IMR-90 (cell line): ENCODE data around the gene LRP11. TPM values are rescaled to one million over a fixed set of nuclear protein-coding genes. Genes with fewer than 3 reads are reported as not detected.
"Not testable (repeated sequence)": the region's sequence is repeated elsewhere in the genome, so short reads cannot be mapped to it uniquely, and the experiment has no call there.

Experiments used
- ATAC-seq: fragments of 200-7000 bp; cut with Tn5 transposase; 2 replicates; pipeline ENCODE4 v1.9.1; 2020; ENCODE audit warnings: low read depth, mild to moderate bottlenecking, moderate library complexity
- BruUV-seq: library from RNA; stranded (reverse); fragments of 400-500 nt; replicated peaks from 2 replicates; lab custom pipeline; 2021; lab: Mats Ljungman, UMichigan
- CTCF ChIA-PET: fragments of 300-600 bp; formaldehyde crosslinking; extraction: SDS; loops from one replicate; lab custom pipeline; 2021; ENCODE audit warnings: antibody characterized with exemption; lab: Yijun Ruan, JAX
- POLR2A ChIA-PET: fragments of 300-600 bp; sonication (Branson Sonifier 250); formaldehyde crosslinking; loops from one replicate; lab custom pipeline; 2022; ENCODE audit warnings: antibody characterized with exemption; ENCODE audit not compliant: unreplicated experiment; lab: Charles Lee
- DNase-seq: peaks from one replicate; pipeline ENCODE4 v3.0.0; 2013
- H2AFZ ChIP-seq: replicated peaks from 2 replicates; pipeline ENCODE3; 2013; ENCODE audit warnings: low read length, mild to moderate bottlenecking; ENCODE audit not compliant: poor library complexity
- H2AK5ac ChIP-seq: 2 replicates; pipeline ENCODE4 v1.6.1; 2013; ENCODE audit warnings: low read depth, low read length, inconsistent platforms
- H2AK9ac ChIP-seq: replicated peaks from 2 replicates; pipeline ENCODE3; 2013; ENCODE audit warnings: mild to moderate bottlenecking, low read depth, low read length, moderate library complexity; ENCODE audit not compliant: poor library complexity
- H2BK120ac ChIP-seq: 2 replicates; pipeline ENCODE4 v1.6.1; 2013; ENCODE audit warnings: low read depth, low read length, inconsistent platforms
- H2BK15ac ChIP-seq: 3 replicates; pipeline ENCODE4 v1.6.1; 2013; ENCODE audit warnings: low read depth, low read length, inconsistent platforms
- H2BK20ac ChIP-seq: 2 replicates; pipeline ENCODE4 v1.6.1; 2013; ENCODE audit warnings: low read depth, mild to moderate bottlenecking, inconsistent platforms, low read length, moderate library complexity
- H2BK5ac ChIP-seq: 2 replicates; pipeline ENCODE4 v1.6.1; 2013; ENCODE audit warnings: mild to moderate bottlenecking, low read depth, low read length, inconsistent platforms; ENCODE audit not compliant: poor library complexity, severe bottlenecking
- H3K14ac ChIP-seq: replicated peaks from 2 replicates; pipeline ENCODE4 v1.6.1; 2013; ENCODE audit warnings: low read depth, low read length, inconsistent platforms
- H3K18ac ChIP-seq: 2 replicates; pipeline ENCODE4 v1.6.1; 2013; ENCODE audit warnings: low read depth, low read length, control low read depth
- H3K23ac ChIP-seq: 2 replicates; pipeline ENCODE4 v1.6.1; 2013; ENCODE audit warnings: low read depth, low read length, inconsistent platforms
- H3K27ac ChIP-seq: 2 replicates; pipeline ENCODE4 v1.5.1; 2013; ENCODE audit warnings: mild to moderate bottlenecking, control low read depth, low read length; ENCODE audit not compliant: insufficient read depth
- H3K27me3 ChIP-seq: 2 replicates; pipeline ENCODE4 v1.6.1; 2013; ENCODE audit warnings: low read length; ENCODE audit not compliant: control insufficient read depth, insufficient read depth
- H3K36me3 ChIP-seq: 2 replicates; pipeline ENCODE4 v1.6.1; 2013; ENCODE audit warnings: low read length, mixed read lengths; ENCODE audit not compliant: control insufficient read depth, insufficient read depth
- H3K4ac ChIP-seq: 2 replicates; pipeline ENCODE4 v1.6.1; 2013; ENCODE audit warnings: low read depth, low read length, inconsistent platforms
- H3K4me1 ChIP-seq: 2 replicates; pipeline ENCODE4 v1.6.1; 2013; ENCODE audit warnings: low read length, mixed read lengths; ENCODE audit not compliant: control insufficient read depth, insufficient read depth
- H3K4me2 ChIP-seq: 2 replicates; pipeline ENCODE4 v1.6.1; 2013; ENCODE audit warnings: low read depth, mild to moderate bottlenecking, control low read depth, low read length, moderate library complexity
- H3K4me3 ChIP-seq: 2 replicates; pipeline ENCODE4 v1.5.1; 2013; ENCODE audit warnings: low read depth, mild to moderate bottlenecking, control low read depth, low read length, moderate library complexity; ENCODE audit not compliant: insufficient read depth
- H3K56ac ChIP-seq: 2 replicates; pipeline ENCODE4 v1.6.1; 2013; ENCODE audit warnings: low read length, inconsistent platforms; ENCODE audit not compliant: insufficient read depth; ENCODE audit errors: extremely low read depth
- H3K79me1 ChIP-seq, 2 experiments: 2 replicates each; pipeline ENCODE4 v1.6.1; 2013; ENCODE audit warnings: low read length in 2 of 2, inconsistent platforms in 1 of 2, low read depth in 1 of 2
- H3K9ac ChIP-seq: 2 replicates; pipeline ENCODE4 v1.6.1; 2013; ENCODE audit warnings: low read depth, low read length, control low read depth
- H3K9me1 ChIP-seq: 2 replicates; pipeline ENCODE4 v1.6.1; 2013; ENCODE audit warnings: low read length, inconsistent platforms; ENCODE audit not compliant: insufficient read depth
- H3K9me3 ChIP-seq: 2 replicates; pipeline ENCODE4 v1.6.1; 2013; ENCODE audit warnings: low read length; ENCODE audit not compliant: control insufficient read depth, insufficient read depth
- H4K20me1 ChIP-seq: 2 replicates; pipeline ENCODE4 v1.6.1; 2013; ENCODE audit warnings: low read length, inconsistent platforms; ENCODE audit not compliant: insufficient read depth
- H4K5ac ChIP-seq: 2 replicates; pipeline ENCODE4 v1.6.1; 2013; ENCODE audit warnings: mild to moderate bottlenecking, low read depth, low read length, control low read depth
- H4K8ac ChIP-seq, 2 experiments: 2 replicates each; pipeline ENCODE4 v1.6.1; 2013; ENCODE audit warnings: low read depth in 2 of 2, low read length in 2 of 2, control low read depth in 1 of 2, inconsistent platforms in 1 of 2
- H4K91ac ChIP-seq: 2 replicates; pipeline ENCODE4 v1.6.1; 2013; ENCODE audit warnings: low read depth, low read length, inconsistent platforms; ENCODE audit not compliant: insufficient read depth
- CEBPB ChIP-seq: IDR thresholded peaks from 2 replicates; pipeline ENCODE4 v1.6.1; 2012; ENCODE audit warnings: low read depth, low read length, improper control_type of control experiment
- CHD1 ChIP-seq: IDR thresholded peaks from 2 replicates; pipeline ENCODE4 v1.6.1; 2012; ENCODE audit warnings: low read depth, low read length, improper control_type of control experiment
- USF2 ChIP-seq: fragments of 150-350 bp; IDR thresholded peaks from 2 replicates; pipeline ENCODE4 v1.6.1; 2017; ENCODE audit warnings: mild to moderate bottlenecking, antibody characterized with exemption, low read length, low read depth
- WGBS, 2 experiments: methylation state at CpG; one replicate each; pipeline versions ENCODE4 v1.1.5 to v1.1.7; 2013; ENCODE audit warnings: missing lambda C conversion rate in 2 of 2; ENCODE audit not compliant: insufficient read length in 1 of 2; ENCODE audit errors: extremely low coverage in 2 of 2; 5-methylcytosine and 5-hydroxymethylcytosine counted together
- dilution Hi-C: fragments of 300-500 bp; cut with HindIII; formaldehyde crosslinking; loops from one replicate; pipeline ENCODE4 v1.14.3; 2018; ENCODE audit warnings: low sequenced_read_pairs; ENCODE audit not compliant: unreplicated experiment
- in situ Hi-C: fragments of 300-500 bp; cut with MboI; formaldehyde crosslinking; loops from 3 replicates; pipeline ENCODE4 v1.14.3; 2019; ENCODE audit warnings: low sequenced_read_pairs, inconsistent platforms, mixed read lengths
- intact Hi-C: fragments of 100-400 bp; cut with micrococcal nuclease; formaldehyde crosslinking; loops from 2 replicates; pipeline ENCODE4 v1.10.0; 2022
- polyA plus RNA-seq, 3 experiments: library from polyadenylated mRNA; depleted of rRNA; stranded (reverse); fragments of >200 nt; gene quantifications; 2 replicates each; pipeline ENCODE4 v1.2.3, GENCODE V29; 2012; ENCODE audit warnings: low replicate concordance in 1 of 3
- total RNA-seq: library from RNA; depleted of rRNA; stranded (reverse); fragments of >200 nt; gene quantifications from 2 replicates; pipeline ENCODE4 v1.2.3, GENCODE V29; 2012

The LRP11 gene
- total and polyA plus RNA-seq, 2 of the 4 experiments (the other 2 are of a cell fraction), result 48.8 to 63.8 TPM

GRCh38 chr6:149913085-149913484, 48.9 kb upstream of the LRP11 start:
- 20% methylated on average over 1 of the region's 2 CpGs; no CpG with 5 or more reads in 1 of the 2 experiments for WGBS, 2 experiments
- dilution Hi-C loops, result no loop called here
- no peak overlapping the region for H3K4me3 ChIP-seq
- no peaks in the 10 kb centered on the region for H3K4me1 ChIP-seq
- H3K36me3 ChIP-seq, result no peaks in the 10 kb centered on the region
- peaks cover 10% of the 10 kb centered on the region for H3K9me3 ChIP-seq
- no peak overlapping the region for H4K5ac ChIP-seq
- no peak for TF ChIP-seq USF2
- TF ChIP-seq CEBPB, result no peak
- no peak for TF ChIP-seq CHD1
- DNase-seq (no peak), ATAC-seq (no peak)
- H2BK20ac ChIP-seq, result no peak overlapping the region
- no peak overlapping the region for H3K4me2 ChIP-seq
- no peak overlapping the region for H2AK9ac ChIP-seq
- H4K91ac ChIP-seq, result no peak overlapping the region
- CTCF ChIA-PET, result no interaction called here
- no peak overlapping the region for H2BK15ac ChIP-seq
- H3K23ac ChIP-seq, result no peak overlapping the region
- no TSS peak for BruUV-seq
- peaks cover 4% of the 10 kb centered on the region; the same call in 1 of the 2 replicates for H3K9me1 ChIP-seq
- POLR2A ChIA-PET, result no interaction called here
- no peak overlapping the region for H2AK5ac ChIP-seq
- H3K18ac ChIP-seq, result no peak overlapping the region
- H3K79me1 ChIP-seq, result no peaks in the 10 kb centered on the region
- peaks cover 18% of the 10 kb centered on the region for H3K27me3 ChIP-seq
- H3K56ac ChIP-seq, result no peak overlapping the region
- no peak overlapping the region for H4K8ac ChIP-seq
- no peak overlapping the region for H2AFZ ChIP-seq
- H3K4ac ChIP-seq, result no peak overlapping the region
- no peak overlapping the region for H2BK120ac ChIP-seq
- in situ Hi-C loops, result no loop called here
- no peak overlapping the region for H3K27ac ChIP-seq
- no peak overlapping the region for H2BK5ac ChIP-seq
- H4K20me1 ChIP-seq, result no peaks in the 10 kb centered on the region
- H3K9ac ChIP-seq, result no peak overlapping the region
- H3K14ac ChIP-seq, result no peak overlapping the region
- intact Hi-C loops, result no loop called here

- H2AFZ ChIP-seq, H2AK9ac ChIP-seq, POLR2A ChIA-PET, H3K14ac ChIP-seq, H3K27ac ChIP-seq, DNase-seq, H2BK5ac ChIP-seq, H2BK120ac ChIP-seq, H3K4me2 ChIP-seq, H4K20me1 ChIP-seq, H3K56ac ChIP-seq, H3K79me1 ChIP-seq, H3K4ac ChIP-seq, H4K5ac ChIP-seq, intact Hi-C loops, H3K23ac ChIP-seq, CTCF ChIA-PET, H3K4me3 ChIP-seq, H3K18ac ChIP-seq, in situ Hi-C loops, BruUV-seq, dilution Hi-C loops, H4K91ac ChIP-seq, H3K9me1 ChIP-seq, H3K36me3 ChIP-seq, H4K8ac ChIP-seq, H2BK15ac ChIP-seq, H2AK5ac ChIP-seq, H3K9ac ChIP-seq, H2BK20ac ChIP-seq, ATAC-seq, H3K4me1 ChIP-seq: not testable (repeated sequence)
- no CpG with 5 or more reads among the region's 3 CpGs for WGBS, 2 experiments
- Histone ChIP-seq H3K9me3 (peaks cover 10% of the 10 kb centered on the region), H3K27me3 (peaks cover 18% of the 10 kb centered on the region)
These were observed 48.5 kb upstream of the LRP11 start for GRCh38 chr6:149912680-149913079.
